Subcutaneous adipose tissue (tissue), 4 donors: ENCODE data around the gene PCDHA7. TPM values are rescaled to one million over a fixed set of nuclear protein-coding genes. Genes with fewer than 3 reads are reported as not detected.

ENCODE experiments used
- total RNA-seq, 4 donors: library from RNA; depleted of rRNA; stranded (reverse); fragments of >200 nt; gene quantifications; one replicate each; pipeline ENCODE4 v1.1.0, GENCODE V29; 2016
- TF ChIP-seq, protein P1 (sequence below): fragments of 450-650 bp; IDR thresholded peaks from one replicate; pipeline ENCODE4 v1.5.1; 2016; ENCODE audit warnings: low read depth, mild to moderate bottlenecking, control low read depth, antibody characterized with exemption, moderate library complexity

Gene PCDHA7
- total RNA-seq, 4 donors from 2014 or later = 0.17 to 0.44 (median 0.26) TPM

DNA sequence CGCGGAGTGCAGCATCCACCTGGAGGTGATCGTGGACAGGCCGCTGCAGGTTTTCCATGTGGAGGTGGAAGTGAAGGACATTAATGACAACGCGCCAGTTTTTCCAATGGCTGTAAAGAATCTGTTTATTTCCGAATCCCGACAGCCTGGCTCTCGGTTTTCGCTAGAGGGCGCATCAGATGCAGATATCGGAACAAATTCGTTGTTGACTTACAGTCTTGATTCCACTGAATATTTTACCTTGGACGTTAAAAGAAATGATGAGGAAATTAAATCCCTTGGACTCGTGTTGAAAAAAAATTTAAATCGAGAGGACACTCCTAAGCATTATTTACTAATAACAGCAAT lies 32.6 kb upstream of the PCDHA7 start:
- TF ChIP-seq, protein P1, sequence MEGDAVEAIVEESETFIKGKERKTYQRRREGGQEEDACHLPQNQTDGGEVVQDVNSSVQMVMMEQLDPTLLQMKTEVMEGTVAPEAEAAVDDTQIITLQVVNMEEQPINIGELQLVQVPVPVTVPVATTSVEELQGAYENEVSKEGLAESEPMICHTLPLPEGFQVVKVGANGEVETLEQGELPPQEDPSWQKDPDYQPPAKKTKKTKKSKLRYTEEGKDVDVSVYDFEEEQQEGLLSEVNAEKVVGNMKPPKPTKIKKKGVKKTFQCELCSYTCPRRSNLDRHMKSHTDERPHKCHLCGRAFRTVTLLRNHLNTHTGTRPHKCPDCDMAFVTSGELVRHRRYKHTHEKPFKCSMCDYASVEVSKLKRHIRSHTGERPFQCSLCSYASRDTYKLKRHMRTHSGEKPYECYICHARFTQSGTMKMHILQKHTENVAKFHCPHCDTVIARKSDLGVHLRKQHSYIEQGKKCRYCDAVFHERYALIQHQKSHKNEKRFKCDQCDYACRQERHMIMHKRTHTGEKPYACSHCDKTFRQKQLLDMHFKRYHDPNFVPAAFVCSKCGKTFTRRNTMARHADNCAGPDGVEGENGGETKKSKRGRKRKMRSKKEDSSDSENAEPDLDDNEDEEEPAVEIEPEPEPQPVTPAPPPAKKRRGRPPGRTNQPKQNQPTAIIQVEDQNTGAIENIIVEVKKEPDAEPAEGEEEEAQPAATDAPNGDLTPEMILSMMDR = no peak

DNA sequence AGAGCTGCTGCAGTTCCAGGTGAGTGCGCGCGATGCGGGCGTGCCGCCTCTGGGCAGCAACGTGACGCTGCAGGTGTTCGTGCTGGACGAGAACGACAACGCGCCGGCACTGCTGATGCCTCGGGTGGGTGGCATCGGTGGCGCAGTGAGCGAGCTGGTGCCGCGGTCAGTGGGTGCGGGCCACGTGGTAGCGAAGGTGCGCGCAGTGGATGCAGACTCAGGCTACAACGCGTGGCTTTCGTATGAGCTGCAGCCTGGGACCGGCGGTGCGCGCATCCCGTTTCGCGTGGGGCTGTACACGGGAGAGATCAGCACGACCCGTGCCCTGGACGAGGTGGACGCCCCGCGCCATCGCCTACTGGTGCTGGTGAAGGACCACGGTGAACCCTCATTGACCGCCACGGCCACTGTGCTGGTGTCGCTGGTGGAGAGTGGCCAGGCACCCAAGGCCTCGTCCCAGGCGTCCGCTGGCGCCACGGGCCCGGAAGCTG lies 31.2 kb upstream of the PCDHA7 start:
- TF ChIP-seq, protein P1 = no peak

DNA sequence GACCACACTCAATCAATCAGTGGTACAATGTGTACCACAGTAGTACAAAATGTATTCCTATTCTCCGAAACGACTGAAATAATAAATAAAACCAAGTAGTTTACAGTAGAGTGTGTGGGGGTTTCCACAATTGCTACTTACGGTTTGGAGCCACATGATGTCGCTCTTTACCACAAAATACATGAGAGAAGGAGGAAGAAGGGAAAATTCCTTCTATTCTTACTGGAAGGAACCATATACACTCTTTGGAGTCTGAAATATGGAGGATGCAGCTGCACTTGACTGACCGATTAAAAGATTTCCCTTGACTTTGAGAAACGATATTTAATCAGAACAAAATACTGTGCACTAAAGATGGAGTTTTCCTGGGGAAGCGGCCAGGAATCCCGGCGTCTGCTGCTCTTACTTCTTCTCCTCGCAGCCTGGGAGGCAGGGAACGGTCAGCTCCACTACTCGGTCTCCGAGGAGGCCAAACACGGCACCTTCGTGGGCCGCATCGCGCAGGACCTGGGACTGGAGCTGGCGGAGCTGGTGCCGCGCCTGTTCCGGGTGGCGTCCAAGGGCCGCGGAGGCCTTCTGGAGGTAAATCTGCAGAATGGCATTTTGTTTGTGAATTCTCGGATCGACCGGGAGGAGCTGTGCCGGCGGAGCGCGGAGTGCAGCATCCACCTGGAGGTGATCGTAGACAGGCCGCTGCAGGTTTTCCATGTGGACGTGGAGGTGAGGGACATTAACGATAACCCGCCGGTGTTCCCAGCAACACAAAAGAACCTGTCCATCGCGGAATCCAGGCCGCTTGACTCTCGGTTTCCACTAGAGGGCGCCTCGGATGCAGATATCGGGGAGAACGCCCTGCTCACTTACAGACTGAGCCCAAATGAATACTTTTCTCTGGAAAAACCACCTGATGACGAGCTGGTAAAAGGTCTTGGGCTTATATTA lies 27.0 kb upstream of the PCDHA7 start, which contains the start of gene PCDHA4:
Gene PCDHA4, plus strand, starts transcription at position 235 of the 942 bp plus-strand sequence.
- TF ChIP-seq, protein P1 = no peak

DNA sequence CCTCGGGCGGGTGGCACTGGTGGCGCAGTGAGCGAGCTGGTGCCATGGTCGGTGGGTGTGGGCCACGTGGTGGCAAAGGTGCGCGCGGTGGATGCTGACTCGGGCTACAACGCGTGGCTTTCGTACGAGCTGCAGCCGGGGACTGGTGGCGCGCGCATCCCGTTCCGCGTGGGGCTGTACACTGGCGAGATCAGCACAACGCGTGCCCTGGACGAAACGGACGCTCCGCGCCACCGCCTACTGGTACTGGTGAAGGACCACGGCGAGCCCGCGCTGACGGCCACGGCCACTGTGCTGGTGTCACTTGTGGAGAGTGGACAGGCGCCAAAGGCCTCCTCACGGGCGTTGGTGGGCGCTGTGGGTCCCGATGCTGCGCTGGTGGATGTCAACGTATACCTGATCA lies 25.2 kb upstream of the PCDHA7 start:
- TF ChIP-seq, protein P1 = no peak

DNA sequence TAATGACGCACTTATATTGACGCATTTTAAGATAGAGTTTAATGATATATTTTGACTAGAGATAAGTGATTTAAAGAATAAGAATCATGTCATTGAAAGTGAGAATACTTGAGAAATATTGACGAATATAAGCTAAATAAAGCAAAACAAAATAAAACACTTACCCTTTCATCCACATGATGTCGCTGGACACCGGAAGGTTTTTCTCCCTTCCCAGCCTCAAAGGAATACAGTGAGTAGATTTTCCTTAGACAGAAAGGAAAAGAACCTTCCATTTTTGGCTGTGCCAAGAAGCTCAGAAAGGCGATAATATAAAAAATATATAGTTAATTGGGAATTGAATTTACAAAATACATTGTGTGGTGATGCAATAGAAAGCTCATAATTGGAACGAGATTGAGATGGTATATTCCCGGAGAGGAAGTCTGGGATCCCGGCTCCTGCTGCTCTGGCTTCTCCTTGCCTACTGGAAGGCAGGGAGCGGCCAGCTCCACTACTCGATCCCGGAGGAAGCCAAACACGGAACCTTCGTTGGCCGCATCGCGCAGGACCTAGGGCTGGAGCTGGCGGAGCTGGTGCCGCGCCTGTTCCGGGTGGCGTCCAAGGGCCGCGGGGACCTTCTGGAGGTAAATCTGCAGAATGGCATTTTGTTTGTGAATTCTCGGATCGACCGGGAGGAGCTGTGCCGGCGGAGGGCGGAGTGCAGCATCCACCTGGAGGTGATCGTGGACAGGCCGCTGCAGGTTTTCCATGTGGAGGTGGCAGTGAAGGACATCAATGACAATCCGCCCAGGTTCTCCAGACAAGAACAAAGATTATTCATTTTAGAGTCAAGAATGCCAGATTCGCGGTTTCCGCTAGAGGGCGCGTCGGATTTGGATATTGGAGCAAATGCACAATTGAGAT lies 12.4 kb upstream of the PCDHA7 start, which contains the start of gene PCDHA5:
Gene PCDHA5, plus strand, starts transcription at position 239 of the 906 bp plus-strand sequence.
- TF ChIP-seq, protein P1 = no peak

DNA sequence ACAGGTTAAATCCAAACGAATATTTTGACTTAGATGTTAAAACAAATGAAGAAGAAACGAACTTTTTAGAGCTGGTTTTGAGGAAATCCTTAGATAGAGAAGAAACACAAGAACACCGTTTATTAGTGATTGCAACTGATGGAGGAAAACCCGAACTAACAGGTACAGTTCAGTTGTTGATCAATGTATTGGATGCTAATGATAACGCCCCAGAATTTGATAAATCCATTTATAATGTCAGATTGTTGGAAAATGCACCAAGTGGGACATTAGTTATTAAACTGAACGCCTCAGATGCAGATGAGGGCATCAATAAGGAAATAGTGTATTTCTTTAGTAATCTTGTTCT lies 11.8 kb upstream of the PCDHA7 start:
- TF ChIP-seq, protein P1 = no peak
